SK-N-SH treated with all-trans-retinoic acid at 6 μM for 48 hours (cell line): ENCODE results near the gene ITGA8.
"Not testable (repeated sequence)": the region's sequence is repeated elsewhere in the genome, so short reads cannot be mapped to it uniquely, and the experiment has no call there.

ENCODE experiments used
- ATAC-seq: fragments of 200-7000 bp; cut with Tn5 transposase; 3 replicates; pipeline ENCODE4 v1.9.1; 2020; ENCODE audit warnings: mild to moderate bottlenecking, moderate library complexity
- ARNTL ChIP-seq: fragments of 450-650 bp; formaldehyde crosslinking; IDR thresholded peaks from 2 replicates; pipeline ENCODE4 v1.5.0; 2020; ENCODE audit warnings: low read depth, mild to moderate bottlenecking, moderate library complexity, borderline replicate concordance
- BACH2 ChIP-seq: fragments of 250-450 bp; sonication (Bioruptor Pico); IDR thresholded peaks from 2 replicates; pipeline ENCODE4 v1.9.0; 2021; ENCODE audit warnings: mild to moderate bottlenecking, borderline replicate concordance
- CREB5 ChIP-seq: fragments of 250-450 bp; sonication (Bioruptor Pico); IDR thresholded peaks from 2 replicates; pipeline ENCODE4 v1.5.1; 2020; ENCODE audit warnings: low read depth, mild to moderate bottlenecking, moderate library complexity
- CSDC2 ChIP-seq: fragments of 250-450 bp; sonication (Bioruptor Pico); IDR thresholded peaks from 2 replicates; pipeline ENCODE4 v1.5.0; 2020; ENCODE audit warnings: mild to moderate bottlenecking, moderate library complexity
- CSRNP3 ChIP-seq: fragments of 250-450 bp; sonication (Bioruptor Pico); IDR thresholded peaks from 2 replicates; pipeline ENCODE4 v1.5.1; 2021; ENCODE audit warnings: mild to moderate bottlenecking, moderate library complexity
- GLIS3 ChIP-seq: fragments of 250-450 bp; sonication (Bioruptor Pico); IDR thresholded peaks from 2 replicates; pipeline ENCODE4 v1.5.0; 2020; ENCODE audit warnings: mild to moderate bottlenecking, moderate library complexity
- ISL1 ChIP-seq: fragments of 250-450 bp; sonication (Bioruptor Pico); IDR thresholded peaks from 2 replicates; pipeline ENCODE4 v2.1.2; 2022; ENCODE audit warnings: mild to moderate bottlenecking, moderate library complexity
- OSR1 ChIP-seq: fragments of 250-450 bp; sonication (Bioruptor Pico); IDR thresholded peaks from 2 replicates; pipeline ENCODE4 v1.8.0; 2022; ENCODE audit warnings: moderate library complexity, mild to moderate bottlenecking, inconsistent platforms
- PATZ1 ChIP-seq: fragments of 250-450 bp; sonication (Bioruptor Pico); IDR thresholded peaks from 2 replicates; pipeline ENCODE4 v1.8.0; 2020; ENCODE audit warnings: mild to moderate bottlenecking, moderate library complexity, borderline replicate concordance
- POU6F1 ChIP-seq: fragments of 250-450 bp; sonication (Bioruptor Pico); IDR thresholded peaks from 2 replicates; pipeline ENCODE4 v1.8.0; 2021; ENCODE audit warnings: low read depth, mild to moderate bottlenecking, moderate library complexity, borderline replicate concordance
- PPARA ChIP-seq: fragments of 250-450 bp; sonication (Bioruptor Pico); IDR thresholded peaks from 2 replicates; pipeline ENCODE4 v1.5.0; 2020; ENCODE audit warnings: mild to moderate bottlenecking, borderline replicate concordance
- RARB ChIP-seq: fragments of 250-450 bp; sonication (Bioruptor Pico); IDR thresholded peaks from 2 replicates; pipeline ENCODE4 v1.8.0; 2021; ENCODE audit warnings: mild to moderate bottlenecking, moderate library complexity
- TCF4 ChIP-seq: fragments of 250-450 bp; sonication (Bioruptor Pico); IDR thresholded peaks from 2 replicates; pipeline ENCODE4 v1.8.0; 2021; ENCODE audit warnings: mild to moderate bottlenecking, moderate library complexity, borderline replicate concordance
- TOX ChIP-seq: fragments of 250-450 bp; sonication (Bioruptor Pico); IDR thresholded peaks from 2 replicates; pipeline ENCODE4 v1.8.0; 2021; ENCODE audit warnings: mild to moderate bottlenecking, moderate library complexity, borderline replicate concordance
- TSHZ2 ChIP-seq: fragments of 250-450 bp; sonication (Bioruptor Pico); IDR thresholded peaks from 2 replicates; pipeline ENCODE4 v1.5.0; 2020; ENCODE audit warnings: mild to moderate bottlenecking, moderate library complexity
- ZC3H10 ChIP-seq: fragments of 250-450 bp; sonication (Bioruptor Pico); IDR thresholded peaks from 2 replicates; pipeline ENCODE4 v1.5.1; 2021; ENCODE audit warnings: mild to moderate bottlenecking, moderate library complexity
- ZFP3 ChIP-seq: fragments of 250-450 bp; sonication (Bioruptor Pico); IDR thresholded peaks from 2 replicates; pipeline ENCODE4 v1.5.0; 2020; ENCODE audit warnings: mild to moderate bottlenecking, moderate library complexity
- ZFP30 ChIP-seq: fragments of 450-650 bp; formaldehyde crosslinking; IDR thresholded peaks from 2 replicates; pipeline ENCODE4 v1.5.0; 2022; ENCODE audit warnings: mild to moderate bottlenecking, moderate library complexity
- ZNF565 ChIP-seq: fragments of 450-650 bp; formaldehyde crosslinking; conservative IDR thresholded peaks from 2 replicates; pipeline ENCODE4 v1.5.0; 2020; ENCODE audit warnings: low read depth, mild to moderate bottlenecking, moderate library complexity
- ZNF70 ChIP-seq: fragments of 450-650 bp; formaldehyde crosslinking; IDR thresholded peaks from 2 replicates; pipeline ENCODE4 v1.5.0; 2020; ENCODE audit warnings: mild to moderate bottlenecking, moderate library complexity
- ZNF8 ChIP-seq: fragments of 450-650 bp; formaldehyde crosslinking; IDR thresholded peaks from 2 replicates; pipeline ENCODE4 v1.5.0; 2020; ENCODE audit warnings: mild to moderate bottlenecking, moderate library complexity

Gene ITGA8

GRCh38 chr10:15542817-15543216 is 176.9 kb downstream of the ITGA8 start:
- TF ChIP-seq POU6F1 (CRISPR knock-in tag) (no peak), OSR1 (no peak), TOX (CRISPR knock-in tag) (no peak), BACH2 (no peak), ZNF70 (CRISPR knock-in tag) (no peak), CREB5 (CRISPR knock-in tag) (no peak), ARNTL (CRISPR knock-in tag) (no peak), TCF4 (no peak), TSHZ2 (CRISPR knock-in tag) (no peak), RARB (CRISPR knock-in tag) (no peak), ZFP3 (CRISPR knock-in tag) (no peak), ZNF8 (CRISPR knock-in tag) (no peak), GLIS3 (no peak), PPARA (CRISPR knock-in tag) (no peak), CSRNP3 (CRISPR knock-in tag) (no peak), ISL1 (no peak), ZC3H10 (CRISPR knock-in tag) (no peak)
- ATAC-seq, result no peak

- no peak for ATAC-seq
- TF ChIP-seq BACH2, result no peak
- TF ChIP-seq POU6F1 (CRISPR knock-in tag), result no peak
- TF ChIP-seq RARB (CRISPR knock-in tag), result no peak
- no peak for TF ChIP-seq GLIS3
- TF ChIP-seq TCF4, result no peak
Measured at GRCh38 chr10:15541376-15541775, 178.3 kb downstream of the ITGA8 start.

GRCh38 chr10:15540727-15541126 is 179.0 kb downstream of the ITGA8 start:
- TF ChIP-seq CSRNP3 (CRISPR knock-in tag) (no peak), RARB (CRISPR knock-in tag) (no peak)
- ATAC-seq, result no peak

GRCh38 chr10:15539262-15539661 is 180.5 kb downstream of the ITGA8 start:
- ATAC-seq, result no peak
- TF ChIP-seq ZC3H10 (CRISPR knock-in tag) (no peak), ZNF565 (CRISPR knock-in tag) (no peak), ZFP30 (CRISPR knock-in tag) (no peak), TOX (CRISPR knock-in tag) (no peak), PATZ1 (CRISPR knock-in tag) (no peak), BACH2 (no peak), CSDC2 (CRISPR knock-in tag) (no peak)

- ATAC-seq, result not testable (repeated sequence)
Measured at GRCh38 chr10:15534928-15535538, 184.7 kb downstream of the ITGA8 start.
